H1 (cell line): ENCODE measurements around the gene TAF11L11. TPM values are rescaled to one million over a fixed set of nuclear protein-coding genes. Genes with fewer than 3 reads are reported as not detected.

Experiments
- BCL11A ChIP-seq, 2 experiments: IDR thresholded peaks; one replicate each; pipeline ENCODE4 v1.6.1; 2011; ENCODE audit warnings: low read depth in 2 of 2, low read length in 2 of 2, mild to moderate bottlenecking in 2 of 2
- SUZ12 ChIP-seq: fragments of 200-600 bp; sonication (generic); IDR thresholded peaks from 2 replicates; pipeline ENCODE4 v1.6.1; 2012; ENCODE audit warnings: mild to moderate bottlenecking, inconsistent platforms, low read length, moderate library complexity, mixed read lengths
- polyA plus RNA-seq, 7 experiments: library from polyadenylated mRNA; depleted of rRNA in 3 of 7; stranded (reverse) in 5 of 7; unstranded in 2 of 7; fragments of >200 nt in 5 of 7; fragments of 200-250 nt in 2 of 7; gene quantifications; 1 replicate in 5 of 7; 2 replicates in 1 of 7; 4 replicates in 1 of 7; pipeline versions ENCODE4 v1.2.1 to v1.2.3, GENCODE V29; 2011 to 2013; ENCODE audit warnings: missing spikeins in 2 of 7, mixed read lengths in 2 of 7
- total RNA-seq: library from RNA; stranded (reverse); fragmentation: NEBNext Ultra II Directional; extraction: Animal tissue kit (Norgen Biotek cat#: 25700); gene quantifications from 2 replicates; pipeline ENCODE4 v1.2.1, GENCODE V29; 2021

The TAF11L11 gene
- total and polyA plus RNA-seq, 2 of the 8 experiments (the other 6 are each of a cell fraction or from before 2014, with no cell fraction given), result not detected

GRCh38 chr5:17619354-17619753 is 15.4 kb downstream of the TAF11L11 start (continued):
- TF ChIP-seq BCL11A (IDR thresholded peaks at IDR 0.05; ENCODE audit: low read depth in 2 of 2, low read length in 2 of 2), result no peak
- TF ChIP-seq SUZ12, result no peak
